H1 (cell line): ENCODE measurements around the gene ATR.

Source experiments
- BACH1 ChIP-seq: IDR thresholded peaks from 2 replicates; pipeline ENCODE4 v1.6.1; 2012; ENCODE audit warnings: low read length, improper control_type of control experiment
- MAFK ChIP-seq: IDR thresholded peaks from 2 replicates; pipeline ENCODE4 v1.6.1; 2012; ENCODE audit warnings: low read depth, mild to moderate bottlenecking, improper control_type of control experiment, low read length
- RAD21 ChIP-seq, 2 experiments: IDR thresholded peaks in 1 of 2; conservative IDR thresholded peaks in 1 of 2; 2 replicates each; pipeline ENCODE4 v1.6.1; 2011; ENCODE audit warnings: low read depth in 2 of 2, low read length in 2 of 2, improper control_type of control experiment in 1 of 2, inconsistent platforms in 1 of 2, mild to moderate bottlenecking in 1 of 2, moderate library complexity in 1 of 2
- RFX5 ChIP-seq: IDR thresholded peaks from 2 replicates; pipeline ENCODE4 v1.6.1; 2011; ENCODE audit warnings: low read depth, low read length, improper control_type of control experiment, borderline replicate concordance
- SP1 ChIP-seq: IDR thresholded peaks from 2 replicates; pipeline ENCODE4 v1.6.1; 2011; ENCODE audit warnings: low read depth, low read length
- SP2 ChIP-seq: IDR thresholded peaks from 2 replicates; pipeline ENCODE4 v1.6.1; 2012; ENCODE audit warnings: mild to moderate bottlenecking, low read length, inconsistent platforms
- TAF1 ChIP-seq: IDR thresholded peaks from 2 replicates; pipeline ENCODE4 v1.6.1; 2011; ENCODE audit warnings: mild to moderate bottlenecking, low read depth, low read length

DNA sequence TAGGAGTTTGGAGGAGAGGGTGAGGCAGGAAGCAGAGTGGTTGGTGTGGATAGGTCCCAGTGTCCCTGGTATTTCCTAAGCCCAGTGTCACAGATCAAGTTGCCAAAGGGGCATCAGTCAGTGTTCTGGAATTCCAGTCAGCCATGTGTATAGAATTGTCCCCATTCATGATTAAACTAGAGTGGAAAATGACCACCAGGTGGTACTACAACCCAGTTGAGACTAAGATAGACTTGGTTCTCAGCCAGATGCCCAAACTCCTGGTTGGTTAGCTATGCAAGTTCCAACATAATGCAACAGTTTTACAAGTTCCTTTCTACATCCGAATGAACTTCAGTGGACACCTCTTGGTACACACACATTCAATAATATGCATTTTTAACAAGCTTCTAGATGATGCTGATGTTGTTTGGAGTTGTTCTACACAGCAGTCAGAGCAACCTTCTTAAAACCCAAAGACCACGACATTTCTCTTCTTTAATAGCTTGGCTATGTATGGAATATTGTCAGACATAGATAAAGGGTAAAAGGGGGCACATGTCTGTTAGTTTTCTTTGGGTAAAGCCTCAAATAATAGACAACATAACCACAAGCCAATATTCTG lies 8.4 kb upstream of the ATR start:
- TF ChIP-seq RAD21 (IDR thresholded peaks at IDR 0.05 in 1 of 2, conservative IDR thresholded peaks at IDR 0.05 in 1 of 2; ENCODE audit: low read depth in 2 of 2, low read length in 2 of 2), result peak; percentile 86 to 92
- no peak for TF ChIP-seq TAF1
- TF ChIP-seq RFX5, result no peak
- TF ChIP-seq BACH1, result no peak
- TF ChIP-seq SP2, result no peak
- TF ChIP-seq SP1, result no peak
- no peak for TF ChIP-seq MAFK
